Measurements from ENCODE around the gene RGS7. TPM values are rescaled to one million over a fixed set of nuclear protein-coding genes. Genes with fewer than 3 reads are reported as not detected.

Gene RGS7
- total and polyA plus RNA-seq, 2 of the 8 experiments (the other 6 are each of a cell fraction or from before 2014, with no cell fraction given): 1.6 to 3.0 TPM

GRCh38 chr1:240802271-240802670, 554.7 kb downstream of the RGS7 start:
- no peak overlapping the region for H3K56ac ChIP-seq (replicated peaks; ENCODE audit: insufficient read length, low read depth, low read length)
- FAIRE-seq: no peak
- no peak overlapping the region for H2AK5ac ChIP-seq (ENCODE audit: low read depth, low read length)
- no peak overlapping the region for H3K4me2 ChIP-seq (ENCODE audit: insufficient read depth in 1 of 2, low read depth in 2 of 2, low read length in 2 of 2)
- no peaks in the 10 kb centered on the region for H3K79me1 ChIP-seq (ENCODE audit: low read depth, low read length)
- H3K9me3 ChIP-seq (ENCODE audit: insufficient read depth in 2 of 2, low read depth in 1 of 2, low read length in 1 of 2): no peaks in the 10 kb centered on the region
- POLR2A ChIA-PET (ENCODE audit: partially characterized antibody): no interaction called here
- H3K9ac ChIP-seq (replicated peaks in 1 of 4; ENCODE audit: extremely low read depth in 1 of 4, low read depth in 3 of 4, low read length in 3 of 4): no peak overlapping the region
- no peak overlapping the region for H2BK120ac ChIP-seq (replicated peaks; ENCODE audit: low read depth, low read length)
- H3K14ac ChIP-seq (ENCODE audit: insufficient read length): no peak overlapping the region
- TF ChIP-seq PHF8 (conservative IDR thresholded peaks at IDR 0.05; ENCODE audit: low read depth, low read length): no peak
- no peaks in the 10 kb centered on the region for H3K4me1 ChIP-seq (replicated peaks in 1 of 4; ENCODE audit: control insufficient read depth in 3 of 4, insufficient read depth in 4 of 4, low read length in 3 of 4)
- no peak for DNase-seq (ENCODE audit: low read depth in 1 of 2, low spot score in 2 of 2)
- H3K18ac ChIP-seq (ENCODE audit: extremely low read depth, low read length): no peak overlapping the region
- H3K36me3 ChIP-seq (ENCODE audit: control insufficient read depth in 2 of 4, insufficient read depth in 4 of 4, low read length in 3 of 4): no peaks in the 10 kb centered on the region
- H2BK20ac ChIP-seq (ENCODE audit: low read length): no peak overlapping the region
- CTCF ChIA-PET (ENCODE audit: partially characterized antibody): interaction anchor here (0.6 to 2.3 kb wide), 2 partner anchors 22 to 69 kb away, joined by 3 to 9 read pairs; no protein-coding TSS in a partner anchor
- WGBS, 2 experiments (ENCODE audit: extremely low coverage in 1 of 2, insufficient coverage in 1 of 2, insufficient read length in 1 of 2, insufficient replicate concordance in 2 of 2, low coverage in 1 of 2, low lambda C conversion rate in 2 of 2, missing lambda C conversion rate in 1 of 2): 92% methylated on average over 2 of the region's 2 CpGs; no CpG with 5 or more reads in 1 of the 2 experiments
- H2AFZ ChIP-seq (ENCODE audit: low read length): no peak overlapping the region
- no peak overlapping the region for H2BK5ac ChIP-seq (ENCODE audit: low read depth, low read length)
- no peak overlapping the region for H3K27ac ChIP-seq (ENCODE audit: low read depth, low read length)
- no peaks in the 10 kb centered on the region for H3K79me2 ChIP-seq (ENCODE audit: control insufficient read depth in 1 of 2, insufficient read depth in 2 of 2, low read length in 2 of 2)
- H3K23me2 ChIP-seq (ENCODE audit: low read depth, low read length): no peaks in the 10 kb centered on the region
- H4K8ac ChIP-seq (ENCODE audit: extremely low read depth, insufficient read depth, low read length): no peak overlapping the region
- no peak overlapping the region for H2BK12ac ChIP-seq (ENCODE audit: low read depth, low read length)
- H3K4ac ChIP-seq (replicated peaks; ENCODE audit: insufficient read length, low read depth, low read length): no peak overlapping the region
- no peaks in the 10 kb centered on the region for H3K27me3 ChIP-seq (replicated peaks in 1 of 4; ENCODE audit: control insufficient read depth in 3 of 4, extremely low read depth in 1 of 4, insufficient read depth in 3 of 4, low read length in 3 of 4)
- H4K5ac ChIP-seq (ENCODE audit: insufficient read length, low read depth, low read length): no peak overlapping the region
- no peak overlapping the region for H3K23ac ChIP-seq (ENCODE audit: insufficient read length)
- H4K20me1 ChIP-seq (replicated peaks in 1 of 2; ENCODE audit: control insufficient read depth in 1 of 2, insufficient read depth in 2 of 2, low read length in 2 of 2): no peaks in the 10 kb centered on the region
- H2BK15ac ChIP-seq (ENCODE audit: low read length): no peak overlapping the region
- H4K91ac ChIP-seq (replicated peaks; ENCODE audit: insufficient read length, low read length): no peak overlapping the region
- no peak overlapping the region for H3K4me3 ChIP-seq (ENCODE audit: extremely low read depth in 1 of 4, insufficient read depth in 2 of 4, low read depth in 3 of 4, low read length in 4 of 4)
